GM21717 (cell line): Measurements from ENCODE around the gene EPB41.

Experiments used
- ATAC-seq: cut with Tn5 transposase; IDR thresholded peaks from one replicate; pipeline ENCODE4 v1.9.1; 2021; ENCODE audit warnings: mild to moderate bottlenecking, moderate library complexity; ENCODE audit not compliant: unreplicated experiment

The EPB41 gene

DNA sequence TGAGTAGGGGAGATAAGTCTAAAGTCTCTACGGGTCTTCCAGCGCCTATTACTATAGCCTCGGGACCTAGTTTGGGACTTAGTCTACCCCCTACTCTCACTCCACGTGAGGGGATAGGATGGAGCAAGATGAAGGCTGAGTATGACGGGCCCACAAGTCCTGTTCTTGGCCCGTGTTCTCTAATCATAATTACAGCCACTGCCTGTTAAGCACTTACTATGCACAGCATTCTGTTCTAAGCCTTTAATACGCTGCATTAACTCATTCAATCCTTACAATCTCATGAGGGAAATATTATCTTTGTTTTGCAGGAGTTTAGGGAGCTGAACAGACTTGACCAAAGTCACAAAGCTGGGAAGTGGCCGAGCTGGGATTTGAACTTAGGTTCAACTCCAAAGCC is 23.9 kb upstream of the EPB41 start:
- ATAC-seq, result no peak

DNA sequence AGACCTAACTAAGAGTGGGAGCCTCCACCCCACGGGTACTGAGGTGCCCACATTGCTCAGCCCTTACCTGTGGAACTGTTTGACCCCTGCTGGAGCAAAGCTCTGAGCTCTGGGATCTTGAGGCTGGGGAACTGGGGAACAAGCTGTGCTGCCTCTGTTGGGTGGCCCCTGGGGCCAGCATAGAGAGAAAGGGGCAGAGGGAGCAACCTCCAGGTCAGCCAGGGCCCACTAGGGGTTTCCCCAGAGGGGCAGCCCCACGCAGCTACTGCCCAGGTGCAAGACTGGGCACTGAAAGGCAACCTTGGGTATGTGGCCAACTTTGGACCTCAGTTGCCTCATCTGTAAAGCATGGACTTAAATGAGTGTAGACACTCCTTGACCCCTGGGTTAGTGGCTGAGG is 23.5 kb upstream of the EPB41 start:
- ATAC-seq, result no peak

DNA sequence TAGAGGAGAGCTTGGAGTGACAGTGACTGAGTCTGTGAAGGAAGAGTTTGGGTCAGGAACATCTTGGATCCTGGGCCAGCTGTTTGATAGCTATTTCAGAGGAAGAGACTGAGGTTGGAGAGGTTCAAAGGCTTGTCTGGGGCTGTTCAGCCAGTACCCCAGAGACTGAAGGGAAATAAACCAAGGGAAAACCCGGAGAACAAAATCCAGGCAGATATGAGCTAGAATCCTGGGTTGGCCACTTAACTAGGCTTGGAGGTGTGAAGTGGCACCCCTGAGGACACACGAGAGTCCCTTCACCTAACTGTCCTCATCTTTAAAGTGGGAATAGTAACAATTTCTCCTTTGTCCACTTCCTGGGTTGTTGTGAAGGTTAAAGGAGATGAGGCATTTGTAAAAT is 23.1 kb upstream of the EPB41 start:
- no peak for ATAC-seq

- no peak for ATAC-seq
Observed at GRCh38 chr1:28893403-28894102, 20.8 kb upstream of the EPB41 start.

DNA sequence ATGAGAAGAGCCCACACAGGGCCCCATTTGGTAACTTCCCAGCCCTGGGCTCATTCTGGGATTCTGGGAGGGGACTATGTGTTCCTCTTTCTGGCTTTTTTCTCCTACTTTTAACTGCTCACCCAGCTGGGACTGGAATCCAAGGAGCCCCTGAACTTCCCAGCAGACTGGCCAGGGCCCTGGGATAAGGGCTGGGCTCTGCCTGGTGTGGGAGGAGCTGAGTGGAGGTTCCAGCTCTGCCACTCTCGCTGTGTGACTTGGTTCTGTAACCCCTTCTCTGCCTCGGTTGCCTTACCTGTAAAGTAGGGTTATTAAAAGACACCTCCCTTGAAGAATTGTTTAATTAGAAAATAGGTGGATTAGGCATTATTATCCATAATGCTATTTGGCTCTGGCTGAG is 19.6 kb upstream of the EPB41 start:
- no peak for ATAC-seq

GRCh38 chr1:28895896-28896608 is 18.3 kb upstream of the EPB41 start:
- ATAC-seq, result no peak

- no peak for ATAC-seq
Observed at GRCh38 chr1:28896609-28896986, 17.8 kb upstream of the EPB41 start.

DNA sequence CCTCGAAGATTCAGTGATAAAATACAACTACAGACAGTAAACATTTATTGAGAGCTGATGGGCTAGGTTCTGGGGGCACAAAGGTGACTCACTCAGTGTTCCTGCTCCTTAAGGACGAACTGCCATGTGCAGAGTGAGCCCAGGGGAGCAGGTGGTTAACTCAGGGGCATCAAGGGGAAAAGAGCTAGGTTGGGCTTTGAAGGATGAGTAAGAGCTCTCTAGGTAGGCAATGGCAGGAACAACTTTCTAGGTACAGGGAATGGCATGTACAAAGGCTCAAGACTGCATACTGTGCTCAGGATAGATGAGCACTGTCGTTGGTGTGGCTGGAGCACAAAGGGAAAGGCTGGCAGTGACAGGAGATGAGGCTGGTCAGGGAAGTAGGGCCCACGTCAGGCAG is 16.6 kb upstream of the EPB41 start:
- ATAC-seq, result no peak

- no peak for ATAC-seq
Observed at GRCh38 chr1:28898405-28898881, 15.9 kb upstream of the EPB41 start.

- no peak for ATAC-seq
Observed at GRCh38 chr1:28899267-28899666, 15.1 kb upstream of the EPB41 start.

GRCh38 chr1:28900562-28900961 is 13.8 kb upstream of the EPB41 start:
- no peak for ATAC-seq

- no peak for ATAC-seq
Observed at GRCh38 chr1:28902738-28903137, 11.6 kb upstream of the EPB41 start.

- no peak for ATAC-seq
Observed at GRCh38 chr1:28905921-28906666, 8.3 kb upstream of the EPB41 start.

GRCh38 chr1:28909198-28909597 is 5.2 kb upstream of the EPB41 start:
- no peak for ATAC-seq

- ATAC-seq, result no peak
Observed at GRCh38 chr1:28910379-28911115, 3.8 kb upstream of the EPB41 start.

DNA sequence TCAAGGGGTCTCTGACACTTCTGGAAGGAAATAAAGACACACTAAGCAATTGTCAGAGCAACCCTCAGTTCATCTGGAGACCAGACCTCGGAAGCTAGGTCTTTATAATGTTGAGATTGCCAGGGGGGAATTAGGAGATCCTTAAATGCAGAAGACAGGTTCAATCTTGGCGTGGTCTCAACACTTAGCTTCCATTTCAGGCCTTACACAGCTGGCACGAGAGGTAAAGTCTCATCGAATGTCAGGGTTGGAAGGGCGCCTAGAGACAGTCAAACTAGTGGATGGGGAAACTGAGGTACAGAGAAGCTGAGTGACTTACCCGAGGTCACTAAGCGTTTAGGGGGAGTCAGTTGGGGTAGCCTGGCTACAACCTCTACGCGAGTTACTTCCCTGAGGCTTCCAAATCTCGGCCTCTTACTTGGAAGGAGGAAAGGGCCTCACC is 562 bp upstream of the EPB41 start:
- ATAC-seq, result no peak

GRCh38 chr1:28915031-28915895 is 894 bp downstream of the EPB41 start:
- peak; percentile 20 for ATAC-seq

- no peak for ATAC-seq
Observed at GRCh38 chr1:28917757-28918118, 3.4 kb downstream of the EPB41 start.

DNA sequence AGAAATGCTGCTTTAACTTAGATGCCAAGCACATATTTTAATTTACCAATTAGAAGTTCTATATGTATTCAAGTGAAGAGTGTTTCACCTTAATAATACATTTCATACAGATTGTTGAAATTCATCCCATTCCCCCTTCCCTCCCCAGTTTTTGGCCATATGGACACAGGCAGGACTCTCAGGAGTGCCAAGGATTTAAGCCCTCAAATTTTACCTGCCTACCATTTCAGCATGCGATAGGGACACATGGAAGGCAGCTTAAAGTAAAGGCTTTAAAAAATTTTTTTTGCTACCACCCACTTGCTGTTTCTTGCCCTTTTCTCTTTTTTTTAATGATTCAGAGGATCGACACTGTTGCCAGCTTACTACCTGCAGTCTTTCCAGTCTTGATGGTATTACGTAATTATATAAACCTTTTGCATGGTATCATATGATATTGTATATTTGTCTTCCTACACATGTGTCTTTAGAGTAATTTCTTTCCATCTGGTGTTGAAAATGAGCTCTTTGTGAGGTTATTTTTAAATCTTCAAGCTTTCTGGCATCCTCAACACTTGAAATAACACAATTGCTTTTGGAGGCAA is 7.0 kb downstream of the EPB41 start:
- no peak for ATAC-seq

- ATAC-seq, result no peak
Observed at GRCh38 chr1:28925350-28925891, 11.1 kb downstream of the EPB41 start.
